ENCODE data around the gene OR4E2.
"Not testable (repeated sequence)": the region's sequence is repeated elsewhere in the genome, so short reads cannot be mapped to it uniquely, and the experiment has no call there.

The OR4E2 gene

GRCh38 chr14:21698538-21698937, 44.9 kb downstream of the OR4E2 start:
- not testable (repeated sequence) for DNase-seq

- DNase-seq: no peak
Observed at GRCh38 chr14:21699551-21699950, 45.9 kb downstream of the OR4E2 start.

GRCh38 chr14:21702316-21702715, 48.7 kb downstream of the OR4E2 start:
- no peak for DNase-seq

DNA sequence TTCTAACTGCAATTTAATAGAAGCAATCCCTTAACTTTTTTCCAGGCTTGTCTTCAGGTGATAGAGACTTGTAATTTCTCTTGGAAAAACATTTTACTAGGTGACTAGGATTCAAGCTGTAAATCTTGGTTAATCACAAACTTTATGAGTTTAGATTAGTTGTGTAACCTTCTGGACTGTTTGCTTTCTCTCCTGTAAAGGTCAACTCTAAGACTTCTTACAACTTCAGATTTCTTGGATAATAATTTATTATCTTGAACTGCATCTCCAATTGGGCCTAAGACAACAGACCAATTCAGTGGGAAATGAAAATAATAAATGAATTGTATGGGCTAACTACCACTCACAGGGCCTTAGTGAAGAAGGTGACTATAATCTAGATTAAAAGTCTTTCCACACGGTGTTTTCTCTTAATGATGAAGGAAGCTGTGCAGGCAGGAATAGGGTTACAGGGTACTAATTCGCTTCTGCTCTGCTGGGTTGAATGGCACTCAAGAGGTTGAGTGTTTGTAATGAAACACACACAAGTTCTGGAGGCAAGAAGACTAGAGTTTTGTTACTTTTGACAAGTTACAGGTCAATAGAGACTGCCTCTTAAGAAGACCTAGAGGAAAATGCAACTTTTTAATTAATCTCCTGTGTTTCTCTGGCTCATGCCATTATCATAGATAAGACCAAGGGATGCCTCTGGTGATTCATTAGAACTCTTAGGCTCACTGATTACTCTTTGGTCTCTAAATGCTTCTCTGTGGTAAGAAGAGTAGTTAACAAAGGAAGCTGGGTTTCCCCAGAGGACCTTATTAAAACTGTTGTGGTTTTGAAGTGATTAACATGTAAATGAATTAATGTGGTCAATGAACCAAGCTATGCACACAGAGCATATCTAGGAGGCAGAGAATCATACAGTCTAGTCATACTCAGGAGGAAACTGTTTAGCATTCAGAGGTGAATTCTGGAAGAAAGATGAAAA, 50.0 kb downstream of the OR4E2 start:
- DNase-seq: no peak

GRCh38 chr14:21704338-21704737, 50.7 kb downstream of the OR4E2 start:
- no peak for DNase-seq

DNA sequence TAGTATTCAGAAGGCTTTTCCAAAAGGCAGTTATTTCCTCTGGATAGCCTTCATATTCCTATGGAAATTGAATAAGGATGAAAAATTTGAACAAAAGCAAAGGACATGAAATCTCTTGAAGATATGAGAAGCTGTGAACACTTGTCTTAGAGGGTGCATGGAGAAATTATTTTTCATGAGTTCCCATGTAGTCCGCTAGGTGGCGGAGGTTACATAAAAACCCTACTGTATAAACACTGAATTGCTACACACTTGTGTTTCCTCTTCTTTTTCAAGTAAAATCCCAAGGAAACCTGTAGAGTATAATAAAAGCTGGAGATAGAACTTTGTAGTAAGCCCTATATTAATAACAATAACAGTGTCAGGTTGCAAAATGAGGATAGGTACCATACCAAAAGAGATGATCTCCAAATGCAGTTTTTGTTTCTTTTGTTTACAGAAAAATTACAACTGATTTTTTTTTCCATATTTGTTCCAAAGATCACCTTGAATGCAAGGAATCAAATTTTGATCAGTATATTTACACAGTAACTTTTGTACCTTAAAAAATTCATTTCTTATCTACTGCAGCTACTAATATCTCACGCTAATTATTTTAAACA, 57.8 kb downstream of the OR4E2 start:
- peak; percentile 26 for DNase-seq

- no peak for DNase-seq
Observed at GRCh38 chr14:21712036-21712435, 58.4 kb downstream of the OR4E2 start.

DNA sequence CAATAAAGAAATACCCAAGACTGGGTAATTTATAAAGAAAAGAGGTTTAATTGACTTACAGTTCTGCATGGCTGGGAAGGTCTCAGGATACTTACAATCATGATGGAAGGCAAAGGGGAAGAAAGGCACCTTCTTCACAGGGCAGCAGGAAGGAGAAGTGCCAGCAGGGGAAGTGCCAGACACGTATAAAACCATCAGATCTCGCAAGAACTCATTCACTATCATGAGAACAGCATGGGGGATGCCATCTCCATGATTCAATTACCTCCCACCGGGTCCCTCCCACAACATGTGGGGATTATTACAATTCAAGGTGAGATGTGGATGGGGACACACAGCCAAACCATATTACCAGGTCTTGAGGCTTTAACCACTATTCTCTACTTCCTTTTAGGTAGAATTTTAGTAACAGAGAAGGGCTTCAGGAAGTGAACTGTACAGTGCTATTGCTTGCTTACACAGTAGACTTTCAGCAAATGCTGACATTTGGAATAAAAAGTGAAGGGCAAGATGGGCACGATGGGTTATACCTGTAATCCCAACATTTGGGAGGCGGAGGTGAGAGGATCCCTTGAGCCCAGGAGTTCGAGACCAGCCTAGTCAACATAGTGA, 60.8 kb downstream of the OR4E2 start:
- DNase-seq: no peak

Measured in KG1 (cell line).